A673 (cell line): ENCODE data around the gene PCSK1N. TPM values are rescaled to one million over a fixed set of nuclear protein-coding genes. Genes with fewer than 3 reads are reported as not detected.

ENCODE experiments used
- BruUV-seq: library from RNA; stranded (reverse); fragments of 400-500 nt; replicated peaks from 2 replicates; lab custom pipeline; 2021; lab: Mats Ljungman, UMichigan
- CTCF ChIA-PET: fragments of 300-600 bp; sonication (Branson Sonifier 250); formaldehyde crosslinking; loops from one replicate; lab custom pipeline; 2022; ENCODE audit warnings: antibody characterized with exemption; lab: Charles Lee
- POLR2A ChIA-PET: fragments of 300-600 bp; sonication (Branson Sonifier 250); formaldehyde crosslinking; loops from one replicate; lab custom pipeline; 2022; ENCODE audit warnings: antibody characterized with exemption; ENCODE audit not compliant: low non-redundant PET; lab: Charles Lee
- DNase-seq: peaks from one replicate; pipeline ENCODE4 v3.0.0-alpha.2; 2015; ENCODE audit warnings: low spot score
- H3K27ac ChIP-seq: fragments of 200-600 bp; sonication (generic); 2 replicates; pipeline ENCODE4 v1.5.1; 2016; ENCODE audit warnings: mixed run types, low read depth, mild to moderate bottlenecking, mixed read lengths, antibody characterized with exemption, low read length; ENCODE audit not compliant: poor library complexity, severe bottlenecking
- H3K27me3 ChIP-seq: fragments of 200-600 bp; sonication (generic); replicated peaks from 2 replicates; pipeline ENCODE4 v1.6.1; 2017; ENCODE audit warnings: mixed run types, low read depth, mild to moderate bottlenecking, mixed read lengths, antibody characterized with exemption, low read length; ENCODE audit not compliant: insufficient read depth, poor library complexity
- H3K36me3 ChIP-seq: fragments of 200-600 bp; sonication (generic); 2 replicates; pipeline ENCODE4 v1.6.1; 2016; ENCODE audit warnings: mixed run types, mild to moderate bottlenecking, mixed read lengths, antibody characterized with exemption, low read length; ENCODE audit not compliant: insufficient read depth, poor library complexity, severe bottlenecking
- H3K4me1 ChIP-seq: fragments of 200-600 bp; sonication (generic); 2 replicates; pipeline ENCODE4 v1.6.1; 2017; ENCODE audit warnings: mixed run types, mild to moderate bottlenecking, mixed read lengths, antibody characterized with exemption, low read length; ENCODE audit not compliant: insufficient read depth, poor library complexity, severe bottlenecking
- H3K4me3 ChIP-seq: fragments of 200-600 bp; sonication (generic); 2 replicates; pipeline ENCODE4 v1.5.1; 2016; ENCODE audit warnings: low read depth, mixed run types, mild to moderate bottlenecking, mixed read lengths, low read length; ENCODE audit not compliant: poor library complexity, severe bottlenecking
- H3K9me3 ChIP-seq: fragments of 200-600 bp; sonication (generic); 2 replicates; pipeline ENCODE4 v1.6.1; 2016; ENCODE audit warnings: mixed run types, low read depth, mild to moderate bottlenecking, mixed read lengths, antibody characterized with exemption, low read length; ENCODE audit not compliant: poor library complexity, severe bottlenecking
- CTCF ChIP-seq: fragments of 300-800, 200-600 bp; sonication (generic); conservative IDR thresholded peaks from 2 replicates; pipeline ENCODE4 v1.5.1; 2017; ENCODE audit warnings: low read depth, mild to moderate bottlenecking, antibody characterized with exemption, low read length, moderate library complexity, mixed read lengths
- EZH2 ChIP-seq: fragments of 200-600 bp; sonication (generic); IDR thresholded peaks from 2 replicates; pipeline ENCODE4 v1.6.1; 2017; ENCODE audit warnings: borderline replicate concordance, low read depth, mild to moderate bottlenecking, mixed read lengths, antibody characterized with exemption, low read length; ENCODE audit not compliant: poor library complexity, severe bottlenecking
- intact Hi-C: fragments of 100-400 bp; cut with micrococcal nuclease; formaldehyde crosslinking; loops from one replicate; pipeline ENCODE4 v1.10.0; 2022; ENCODE audit not compliant: unreplicated experiment
- total RNA-seq: library from RNA; stranded (reverse); gene quantifications from 2 replicates; pipeline ENCODE4 v1.2.3, GENCODE V29; 2021

The PCSK1N gene
- total RNA-seq, 1 experiment from 2014 or later: 16.9 TPM

- CTCF ChIA-PET: no interaction called here
Measured at GRCh38 chrX:48782216-48782615, 53.2 kb downstream of the PCSK1N start.

GRCh38 chrX:48781705-48782104 is 53.7 kb downstream of the PCSK1N start:
- Histone ChIP-seq H3K4me3 (no peak overlapping the region), H3K9me3 (no peaks in the 10 kb centered on the region), H3K27ac (no peak overlapping the region), H3K4me1 (no peaks in the 10 kb centered on the region), H3K36me3 (no peaks in the 10 kb centered on the region), H3K27me3 (no peaks in the 10 kb centered on the region)
- intact Hi-C loops: no loop called here
- no peak for DNase-seq
- CTCF ChIA-PET: no interaction called here
- POLR2A ChIA-PET: no interaction called here
- BruUV-seq: no TSS peak
- TF ChIP-seq CTCF (no peak), EZH2 (no peak)

More at GRCh38 chrX:48782216-48782615, 53.2 kb downstream of the PCSK1N start:
- TF ChIP-seq CTCF: no peak
- TF ChIP-seq EZH2: no peak
- Histone ChIP-seq H3K4me3 (no peak overlapping the region), H3K9me3 (no peaks in the 10 kb centered on the region), H3K4me1 (no peaks in the 10 kb centered on the region), H3K27ac (no peak overlapping the region), H3K36me3 (no peaks in the 10 kb centered on the region), H3K27me3 (no peaks in the 10 kb centered on the region)
- intact Hi-C loops: no loop called here
- DNase-seq: no peak
- BruUV-seq: no TSS peak
- POLR2A ChIA-PET: no interaction called here

Other genes starting within 250 kb of the PCSK1N start
- 48.1 and 58.7 TPM in 2 replicates for gene WDR13, start 238.1 kb downstream of the PCSK1N start, total RNA-seq
- gene WAS, start 151.8 kb downstream of the PCSK1N start, total RNA-seq: 0.90 and 1.1 TPM in 2 replicates
- gene SUV39H1, start 138.9 kb downstream of the PCSK1N start, total RNA-seq: 29.4 and 29.9 TPM in 2 replicates
- not detected in 2 replicates for gene GLOD5, start 73.9 kb downstream of the PCSK1N start, total RNA-seq
- gene GATA1, start 49.0 kb downstream of the PCSK1N start, total RNA-seq: not detected in 2 replicates
- 49.4 and 82.5 TPM in 2 replicates for gene HDAC6, start 33.5 kb downstream of the PCSK1N start, total RNA-seq
- gene ERAS, start 9.1 kb downstream of the PCSK1N start, total RNA-seq: not detected in 2 replicates
- gene TIMM17B, start 62.2 kb upstream of the PCSK1N start, total RNA-seq: 60.8 and 72.4 TPM in 2 replicates
- 113 and 133 TPM in 2 replicates for gene PQBP1, start 62.3 kb upstream of the PCSK1N start, total RNA-seq
- gene SLC35A2, start 76.0 kb upstream of the PCSK1N start, total RNA-seq: 21.7 and 30.4 TPM in 2 replicates
- gene PIM2, start 83.4 kb upstream of the PCSK1N start, total RNA-seq: 14.9 and 19.9 TPM in 2 replicates
- 58.0 and 67.5 TPM in 2 replicates for gene OTUD5, start 122.0 kb upstream of the PCSK1N start, total RNA-seq
- gene KCND1, start 136.2 kb upstream of the PCSK1N start, total RNA-seq: 3.6 and 4.3 TPM in 2 replicates
- gene GRIPAP1, start 166.7 kb upstream of the PCSK1N start, total RNA-seq: 64.0 and 65.6 TPM in 2 replicates
- 49.5 and 56.8 TPM in 2 replicates for gene TFE3, start 207.7 kb upstream of the PCSK1N start, total RNA-seq
- gene CCDC120, start 223.4 kb upstream of the PCSK1N start, total RNA-seq: 11.9 and 13.0 TPM in 2 replicates
- 21.3 and 24.3 TPM in 2 replicates for gene PRAF2, start 238.4 kb upstream of the PCSK1N start, total RNA-seq
- gene WDR45, start 244.3 kb upstream of the PCSK1N start, total RNA-seq: 31.8 and 40.5 TPM in 2 replicates